Adrenal gland (tissue), 5 donors: ENCODE results near the gene TDP2.

Experiments used
- CTCF ChIP-seq, 6 experiments: fragments of 450-650 bp in 4 of 6; fragments of 200-600 bp in 2 of 6; sonication (generic) in 1 of 6; IDR thresholded peaks; 1 replicate in 5 of 6; 2 replicates in 1 of 6; pipeline versions ENCODE4 v1.5.1 to v1.8.0; 2016 to 2021; ENCODE audit warnings: antibody characterized with exemption in 6 of 6, mild to moderate bottlenecking in 2 of 6, moderate library complexity in 1 of 6
- POLR2A ChIP-seq, 2 donors: fragments of 450-650 bp; IDR thresholded peaks; one replicate each; pipeline ENCODE4 v1.6.1; 2017; ENCODE audit warnings: antibody characterized with exemption in 2 of 2, mild to moderate bottlenecking in 2 of 2, moderate library complexity in 1 of 2
- donor health status: DM: no; HTN: no; CAD: no.

- TF ChIP-seq POLR2A (IDR thresholded peaks at IDR 0.05) (no peak), CTCF (IDR thresholded peaks at IDR 0.05) (no peak)
Observed at GRCh38 chr6:24662236-24662635, 4.5 kb downstream of the TDP2 start.
